B cell (primary cell): ENCODE data around the gene LMO7. TPM values are rescaled to one million over a fixed set of nuclear protein-coding genes. Genes with fewer than 3 reads are reported as not detected.

ENCODE experiments used
- ATAC-seq: fragments of 200-7000 bp; cut with Tn5 transposase; one replicate; pipeline ENCODE4 v1.10.0; 2021; ENCODE audit warnings: low read depth, mild to moderate bottlenecking, moderate number of reproducible peaks, moderate library complexity
- CTCF ChIA-PET: fragments of 350-600 bp; sonication (Branson Sonifier 250); formaldehyde crosslinking; loops from one replicate; lab custom pipeline; 2021; ENCODE audit warnings: antibody characterized with exemption, inconsistent platforms; lab: Charles Lee
- POLR2A ChIA-PET: fragments of 350-600 bp; sonication (Branson Sonifier 250); formaldehyde crosslinking; loops from one replicate; lab custom pipeline; 2021; ENCODE audit warnings: antibody characterized with exemption; lab: Charles Lee
- DNase-seq: peaks from one replicate; pipeline ENCODE4 v3.0.0; 2013
- H2AFZ ChIP-seq: 2 replicates; pipeline ENCODE4 v1.6.1; 2012; ENCODE audit warnings: mild to moderate bottlenecking, low read depth, low read length; ENCODE audit not compliant: insufficient read depth, poor library complexity, severe bottlenecking
- H3K27ac ChIP-seq, 2 donors: 1 replicate in 1 of 2; 2 replicates in 1 of 2; pipeline ENCODE4 v1.5.1; 2012 to 2013; ENCODE audit warnings: low read length in 2 of 2, mild to moderate bottlenecking in 2 of 2, moderate library complexity in 1 of 2
- H3K27me3 ChIP-seq, 4 experiments: fragments of 200-600 bp in 1 of 4; sonication (generic) in 1 of 4; replicated peaks in 1 of 4; 1 replicate in 2 of 4; 2 replicates in 2 of 4; pipeline versions ENCODE4 v1.6.1 to v1.7.0; 2013 to 2016; ENCODE audit warnings: low read length in 3 of 4, mild to moderate bottlenecking in 2 of 4, mixed read lengths in 1 of 4, moderate library complexity in 1 of 4; ENCODE audit not compliant: insufficient read depth in 4 of 4, control insufficient read depth in 3 of 4; ENCODE audit errors: control extremely low read depth in 1 of 4
- H3K36me3 ChIP-seq, 2 experiments: replicated peaks in 1 of 2; 1 replicate in 1 of 2; 2 replicates in 1 of 2; pipeline versions ENCODE4 v1.6.1 to v1.7.1; 2013; ENCODE audit warnings: low read length in 1 of 2; ENCODE audit not compliant: insufficient read depth in 2 of 2, control insufficient read depth in 1 of 2; ENCODE audit errors: control extremely low read depth in 1 of 2, extremely low read depth in 1 of 2
- H3K4me1 ChIP-seq, 2 donors: fragments of 200-600 bp in 1 of 2; sonication (generic) in 1 of 2; 1 replicate in 1 of 2; 2 replicates in 1 of 2; pipeline versions ENCODE4 v1.5.1 to v1.6.1; 2013 to 2017; ENCODE audit warnings: low read length in 2 of 2; ENCODE audit not compliant: control insufficient read depth in 2 of 2, insufficient read depth in 2 of 2
- H3K4me2 ChIP-seq: replicated peaks from 2 replicates; pipeline ENCODE3; 2012; ENCODE audit warnings: mild to moderate bottlenecking, low read depth, low read length; ENCODE audit not compliant: poor library complexity, severe bottlenecking
- H3K4me3 ChIP-seq, 5 experiments: fragments of 200-600 bp in 1 of 5; sonication (generic) in 1 of 5; 1 replicate in 3 of 5; 2 replicates in 2 of 5; pipeline versions ENCODE4 v1.5.1 to v1.7.0; 2011 to 2016; ENCODE audit warnings: low read length in 4 of 5, mild to moderate bottlenecking in 4 of 5, low read depth in 2 of 5, control low read depth in 1 of 5, moderate library complexity in 1 of 5; ENCODE audit not compliant: insufficient read depth in 1 of 5; ENCODE audit errors: control extremely low read depth in 1 of 5, extremely low read depth in 1 of 5
- H3K79me2 ChIP-seq: fragments of 200-600 bp; sonication (generic); one replicate; pipeline ENCODE4 v1.6.0; 2016; ENCODE audit warnings: low read length; ENCODE audit not compliant: control insufficient read depth, insufficient read depth
- H3K9ac ChIP-seq: fragments of 200-600 bp; sonication (generic); 2 replicates; pipeline ENCODE4 v1.6.1; 2017; ENCODE audit warnings: mild to moderate bottlenecking, low read length, moderate library complexity
- H3K9me3 ChIP-seq, 3 donors: one replicate each; pipeline versions ENCODE4 v1.6.1 to v1.7.1; 2013; ENCODE audit warnings: low read length in 2 of 3; ENCODE audit not compliant: control insufficient read depth in 2 of 3, insufficient read depth in 1 of 3; ENCODE audit errors: control extremely low read depth in 1 of 3
- H4K20me1 ChIP-seq: 2 replicates; pipeline ENCODE4 v1.6.0; 2012; ENCODE audit warnings: mild to moderate bottlenecking, low read length; ENCODE audit not compliant: insufficient read depth, control insufficient read depth, poor library complexity, severe bottlenecking
- H3K27ac Mint-ChIP-seq: one replicate; pipeline ENCODE4 v1.8.0; 2021; ENCODE audit warnings: mixed read lengths
- H3K27me3 Mint-ChIP-seq: one replicate; pipeline ENCODE4 v1.8.0; 2021; ENCODE audit warnings: mixed read lengths
- H3K4me1 Mint-ChIP-seq: one replicate; pipeline ENCODE4 v1.8.0; 2021; ENCODE audit warnings: mixed read lengths
- H3K4me3 Mint-ChIP-seq: one replicate; pipeline ENCODE4 v1.8.0; 2021; ENCODE audit warnings: mixed read lengths
- H3K9me3 Mint-ChIP-seq: one replicate; pipeline ENCODE4 v1.8.0; 2022; ENCODE audit warnings: mixed read lengths; ENCODE audit not compliant: insufficient read depth
- CTCF ChIP-seq: fragments of 200-600 bp; IDR thresholded peaks from one replicate; pipeline ENCODE4 v1.8.0; 2022; ENCODE audit warnings: antibody characterized with exemption, mild to moderate bottlenecking
- EZH2 ChIP-seq: IDR thresholded peaks from 2 replicates; pipeline ENCODE4 v1.6.1; 2012; ENCODE audit warnings: borderline replicate concordance, low read depth, mild to moderate bottlenecking, moderate library complexity, low read length; ENCODE audit not compliant: insufficient read depth, poor library complexity, severe bottlenecking
- WGBS: methylation state at CpG from one replicate; pipeline ENCODE4 v1.1.5; 2013; ENCODE audit warnings: missing lambda C conversion rate; ENCODE audit not compliant: insufficient coverage; 5-methylcytosine and 5-hydroxymethylcytosine counted together
- intact Hi-C: fragments of 100-400 bp; cut with micrococcal nuclease; formaldehyde crosslinking; loops from one replicate; pipeline ENCODE4 v1.10.0; 2022
- polyA plus RNA-seq: library from polyadenylated mRNA; depleted of rRNA; stranded (reverse); fragments of >200 nt; gene quantifications from 2 replicates; pipeline ENCODE4 v1.2.3, GENCODE V29; 2012
- total RNA-seq, 2 donors: library from RNA; stranded (reverse); fragments of 120-200 nt in 1 of 2; gene quantifications; 1 replicate in 1 of 2; 2 replicates in 1 of 2; pipeline versions ENCODE4 v1.2.3 to v1.2.4, GENCODE V29; 2013 to 2022

Gene LMO7
- total and polyA plus RNA-seq, 2 donors (not counting 1 experiment from before 2014, with no cell fraction given) = 7.8 to 17.4 TPM

GRCh38 chr13:75796825-75797224 is 160.7 kb downstream of the LMO7 start:
- Mint-ChIP-seq H3K4me3 (no peak overlapping the region), H3K4me1 (no peaks in the 10 kb centered on the region), H3K9me3 (no peaks in the 10 kb centered on the region), H3K27ac (no peak overlapping the region), H3K27me3 (no peaks in the 10 kb centered on the region)
- DNase-seq = no peak
- Histone ChIP-seq H3K9ac (no peak overlapping the region), H3K27me3 (no peaks in the 10 kb centered on the region), H3K9me3 (no peaks in the 10 kb centered on the region), H3K36me3 (no peaks in the 10 kb centered on the region), H3K4me1 (no peaks in the 10 kb centered on the region), H3K4me2 (no peak overlapping the region), H3K79me2 (no peaks in the 10 kb centered on the region), H3K27ac (no peak overlapping the region), H4K20me1 (no peaks in the 10 kb centered on the region), H2AFZ (no peak overlapping the region), H3K4me3 (no peak overlapping the region)
- WGBS = no CpG with 5 or more reads among the region's 5 CpGs
- CTCF ChIA-PET = no interaction called here
- intact Hi-C loops = no loop called here
- TF ChIP-seq CTCF (no peak), EZH2 (no peak)
- POLR2A ChIA-PET = no interaction called here
- ATAC-seq = no peak

DNA sequence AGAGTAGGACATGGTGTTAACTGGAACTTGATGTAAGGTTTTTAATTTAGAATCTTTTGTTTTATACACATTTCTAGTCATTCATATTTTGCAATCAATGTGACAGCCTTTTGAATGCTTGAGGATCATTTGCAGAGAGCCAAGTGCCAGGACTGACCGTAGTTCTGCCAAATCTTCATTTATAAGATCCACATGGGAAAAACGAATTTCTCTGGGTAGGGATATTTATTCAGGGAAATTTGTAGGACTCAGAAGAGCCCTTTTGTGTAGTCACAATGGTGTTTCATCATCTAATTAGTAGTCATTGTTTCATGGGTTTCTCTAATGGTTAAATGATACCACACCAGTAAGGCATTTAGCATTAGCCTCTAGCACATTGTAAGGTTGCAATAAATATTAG is 161.1 kb downstream of the LMO7 start:
- H3K4me3 ChIP-seq = no peak overlapping the region
- no peaks in the 10 kb centered on the region for H3K4me1 ChIP-seq
- no CpG with 5 or more reads among the region's 2 CpGs for WGBS
- no peak overlapping the region for H3K9ac ChIP-seq
- ChIA-PET POLR2A (no interaction called here), CTCF (no interaction called here)
- intact Hi-C loops = no loop called here
- no peaks in the 10 kb centered on the region for H3K9me3 ChIP-seq
- no peaks in the 10 kb centered on the region for H3K27me3 Mint-ChIP-seq
- no peaks in the 10 kb centered on the region for H3K9me3 Mint-ChIP-seq
- H3K27ac Mint-ChIP-seq = no peak overlapping the region
- no peaks in the 10 kb centered on the region for H4K20me1 ChIP-seq
- H3K27me3 ChIP-seq = no peaks in the 10 kb centered on the region
- no peak for TF ChIP-seq CTCF
- TF ChIP-seq EZH2 = no peak
- H2AFZ ChIP-seq = no peak overlapping the region
- DNase-seq (no peak), ATAC-seq (no peak)
- no peaks in the 10 kb centered on the region for H3K79me2 ChIP-seq
- H3K4me1 Mint-ChIP-seq = no peaks in the 10 kb centered on the region
- no peak overlapping the region for H3K4me3 Mint-ChIP-seq
- H3K4me2 ChIP-seq = no peak overlapping the region
- no peak overlapping the region for H3K27ac ChIP-seq
- no peaks in the 10 kb centered on the region for H3K36me3 ChIP-seq
